ENCODE measurements around the gene RNF39.
"Not testable (repeated sequence)": the region's sequence is repeated elsewhere in the genome, so short reads cannot be mapped to it uniquely, and the experiment has no call there.

RNF39 gene

GRCh38 chr6:30047220-30047619, 28.3 kb downstream of the RNF39 start:
- FAIRE-seq (no peak), DNase-seq (ENCODE audit: insufficient read length) (no peak)
- TF ChIP-seq POLR2AphosphoS5 (IDR thresholded peaks at IDR 0.05; ENCODE audit: low read depth, low read length) (no peak), POLR2A (IDR thresholded peaks at IDR 0.05; ENCODE audit: low read depth, low read length) (no peak), TAF1 (IDR thresholded peaks at IDR 0.05; ENCODE audit: borderline replicate concordance, low read depth, low read length) (no peak)

- FAIRE-seq (no peak), DNase-seq (ENCODE audit: insufficient read length) (no peak)
- TF ChIP-seq POLR2AphosphoS5 (IDR thresholded peaks at IDR 0.05; ENCODE audit: low read depth, low read length) (no peak), POLR2A (IDR thresholded peaks at IDR 0.05; ENCODE audit: low read depth, low read length) (no peak), TAF1 (IDR thresholded peaks at IDR 0.05; ENCODE audit: borderline replicate concordance, low read depth, low read length) (no peak)
Observed at GRCh38 chr6:30044630-30045029, 30.9 kb downstream of the RNF39 start.

DNA sequence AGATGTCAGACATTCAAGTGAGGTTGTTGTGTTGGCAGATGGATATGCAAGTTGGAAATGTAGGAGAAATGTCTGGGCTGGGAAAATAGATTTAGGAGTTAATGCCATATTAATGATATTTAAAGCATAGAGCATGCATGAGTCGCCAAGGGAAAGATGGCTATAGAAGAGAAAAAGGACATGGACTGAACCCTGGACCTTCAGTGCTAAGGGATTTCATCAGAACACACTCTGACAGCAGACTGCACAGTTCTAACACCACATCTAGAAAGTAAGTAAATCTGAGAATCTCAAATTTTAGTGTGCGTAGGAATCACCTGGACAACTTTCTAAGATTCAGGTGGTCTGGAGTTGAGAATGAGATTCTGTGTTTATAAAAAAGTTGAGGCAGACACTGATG, 31.8 kb downstream of the RNF39 start:
- FAIRE-seq = no peak
- TF ChIP-seq TAF1 (IDR thresholded peaks at IDR 0.05; ENCODE audit: borderline replicate concordance, low read depth, low read length) (no peak), POLR2A (IDR thresholded peaks at IDR 0.05; ENCODE audit: low read depth, low read length) (no peak), POLR2AphosphoS5 (IDR thresholded peaks at IDR 0.05; ENCODE audit: low read depth, low read length) (no peak)
- no peak for DNase-seq (ENCODE audit: insufficient read length)

DNA sequence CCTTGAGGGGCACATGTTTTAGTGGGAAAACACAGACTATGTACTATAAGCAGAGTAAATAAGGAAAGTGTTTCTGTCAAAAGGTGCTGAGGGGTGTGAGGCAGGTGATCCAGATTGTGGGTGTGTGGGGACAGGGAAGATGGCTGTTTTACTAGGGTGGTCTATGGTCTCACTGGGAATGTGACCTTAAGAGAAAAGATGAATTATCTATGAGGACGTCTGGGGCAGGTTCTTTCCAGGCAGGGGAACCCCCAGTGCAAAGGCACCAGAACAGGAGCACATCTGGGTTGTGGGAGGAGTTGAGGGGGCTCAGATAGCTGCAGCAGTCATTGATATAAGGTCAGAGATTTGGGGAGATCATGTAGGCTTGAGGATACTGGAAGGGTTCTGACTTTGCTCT, 32.7 kb downstream of the RNF39 start:
- DNase-seq (ENCODE audit: insufficient read length) = no peak
- TF ChIP-seq POLR2AphosphoS5 (IDR thresholded peaks at IDR 0.05; ENCODE audit: low read depth, low read length) = no peak
- TF ChIP-seq POLR2A (IDR thresholded peaks at IDR 0.05; ENCODE audit: low read depth, low read length) = no peak
- TF ChIP-seq TAF1 (IDR thresholded peaks at IDR 0.05; ENCODE audit: borderline replicate concordance, low read depth, low read length) = no peak
- FAIRE-seq = no peak

DNA sequence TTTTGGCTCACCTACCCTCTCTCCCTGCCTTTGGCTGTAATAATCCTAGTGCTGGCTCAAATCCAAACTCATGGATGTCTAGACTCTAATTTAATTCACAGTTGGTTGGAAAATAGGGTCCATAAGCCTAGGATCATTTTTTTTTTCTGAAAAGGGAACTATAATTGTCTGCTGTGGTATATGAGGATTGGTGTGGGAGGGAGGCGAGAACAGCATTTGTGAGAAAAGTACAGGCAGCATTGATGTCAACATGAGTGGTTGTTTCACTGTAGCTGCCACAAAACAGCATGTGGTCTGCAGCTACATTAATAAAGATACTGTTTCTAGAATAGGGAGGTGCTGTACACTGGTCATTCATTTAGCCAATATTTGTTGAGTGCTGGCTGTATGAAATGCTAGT, 33.1 kb downstream of the RNF39 start:
- no peak for TF ChIP-seq POLR2AphosphoS5 (IDR thresholded peaks at IDR 0.05; ENCODE audit: low read depth, low read length)
- TF ChIP-seq POLR2A (IDR thresholded peaks at IDR 0.05; ENCODE audit: low read depth, low read length) = no peak
- TF ChIP-seq TAF1 (IDR thresholded peaks at IDR 0.05; ENCODE audit: borderline replicate concordance, low read depth, low read length) = no peak
- no peak for DNase-seq (ENCODE audit: insufficient read length)
- peak; percentile 70 for FAIRE-seq

DNA sequence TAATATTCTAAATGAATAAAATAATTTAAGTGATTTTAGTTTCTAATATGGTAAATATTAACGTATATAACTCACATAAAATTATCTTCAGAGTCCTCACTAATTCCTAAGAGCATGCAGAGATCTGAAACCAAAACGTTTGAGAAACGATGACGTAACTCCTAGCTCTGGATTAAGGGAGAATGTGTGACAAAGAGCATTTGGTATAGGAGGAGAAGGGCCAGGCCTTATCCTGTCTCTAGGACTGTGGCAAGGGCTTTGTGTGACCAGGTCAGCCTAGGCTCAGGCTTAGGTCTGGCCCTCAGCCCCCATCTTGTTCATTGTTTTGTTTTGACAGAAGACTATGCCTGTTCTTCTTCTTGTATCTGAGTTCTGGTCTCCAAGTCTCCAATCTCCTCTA, 33.7 kb downstream of the RNF39 start:
- no peak for TF ChIP-seq POLR2AphosphoS5 (IDR thresholded peaks at IDR 0.05; ENCODE audit: low read depth, low read length)
- no peak for TF ChIP-seq POLR2A (IDR thresholded peaks at IDR 0.05; ENCODE audit: low read depth, low read length)
- no peak for TF ChIP-seq TAF1 (IDR thresholded peaks at IDR 0.05; ENCODE audit: borderline replicate concordance, low read depth, low read length)
- no peak for DNase-seq (ENCODE audit: insufficient read length)
- FAIRE-seq = no peak

- FAIRE-seq (no peak), DNase-seq (ENCODE audit: insufficient read length) (no peak)
- TF ChIP-seq POLR2AphosphoS5 (IDR thresholded peaks at IDR 0.05; ENCODE audit: low read depth, low read length) (no peak), TAF1 (IDR thresholded peaks at IDR 0.05; ENCODE audit: borderline replicate concordance, low read depth, low read length) (no peak), POLR2A (IDR thresholded peaks at IDR 0.05; ENCODE audit: low read depth, low read length) (no peak)
Observed at GRCh38 chr6:30041221-30041620, 34.3 kb downstream of the RNF39 start.

GRCh38 chr6:30037182-30037788, 38.3 kb downstream of the RNF39 start:
- DNase-seq (ENCODE audit: insufficient read length) (no peak), FAIRE-seq (peak; percentile 30)
- TF ChIP-seq TAF1 (IDR thresholded peaks at IDR 0.05; ENCODE audit: borderline replicate concordance, low read depth, low read length) (no peak), POLR2AphosphoS5 (IDR thresholded peaks at IDR 0.05; ENCODE audit: low read depth, low read length) (no peak), POLR2A (IDR thresholded peaks at IDR 0.05; ENCODE audit: low read depth, low read length) (no peak)

DNA sequence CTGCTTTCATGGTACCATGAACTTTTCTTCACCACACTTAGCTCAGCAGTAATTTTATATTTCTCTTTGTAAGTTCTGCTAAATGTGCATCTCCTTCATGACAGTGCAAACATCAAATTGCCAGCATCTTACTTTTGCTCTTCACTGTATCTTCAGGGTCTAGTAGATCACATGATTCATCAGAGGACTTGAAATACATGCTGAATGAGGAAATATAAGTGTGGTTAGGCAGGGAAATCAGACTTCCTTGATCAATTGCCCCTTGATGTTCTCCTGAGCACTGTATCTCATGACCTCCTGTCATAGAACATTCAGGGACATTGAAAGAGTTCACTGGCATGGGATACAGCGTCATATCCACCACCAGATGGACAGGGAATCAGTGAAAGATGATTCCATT, 39.8 kb downstream of the RNF39 start:
- TF ChIP-seq TAF1 (IDR thresholded peaks at IDR 0.05; ENCODE audit: borderline replicate concordance, low read depth, low read length) (no peak), POLR2AphosphoS5 (IDR thresholded peaks at IDR 0.05; ENCODE audit: low read depth, low read length) (no peak), POLR2A (IDR thresholded peaks at IDR 0.05; ENCODE audit: low read depth, low read length) (no peak)
- FAIRE-seq (no peak), DNase-seq (ENCODE audit: insufficient read length) (no peak)

DNA sequence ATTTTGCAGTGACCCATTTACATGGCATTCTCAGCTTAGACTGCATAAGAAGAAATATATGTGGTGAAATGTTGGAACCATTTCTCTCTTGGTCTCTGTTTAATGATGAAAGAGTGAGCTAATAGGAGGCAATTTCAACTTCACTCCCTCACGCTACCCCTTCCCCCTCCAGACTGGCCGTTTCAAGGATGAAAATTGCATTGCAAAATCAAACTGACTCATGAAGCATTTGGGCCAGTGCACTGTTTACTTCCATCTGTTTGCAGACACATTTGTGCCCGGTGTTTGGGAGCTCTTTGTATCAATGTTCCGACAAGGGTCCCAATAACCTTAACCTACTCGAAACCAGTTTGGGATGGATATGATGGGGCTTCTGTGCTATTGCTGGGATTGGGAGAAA, 42.1 kb downstream of the RNF39 start:
- FAIRE-seq; DNase-seq (ENCODE audit: insufficient read length): not testable (repeated sequence)

DNA sequence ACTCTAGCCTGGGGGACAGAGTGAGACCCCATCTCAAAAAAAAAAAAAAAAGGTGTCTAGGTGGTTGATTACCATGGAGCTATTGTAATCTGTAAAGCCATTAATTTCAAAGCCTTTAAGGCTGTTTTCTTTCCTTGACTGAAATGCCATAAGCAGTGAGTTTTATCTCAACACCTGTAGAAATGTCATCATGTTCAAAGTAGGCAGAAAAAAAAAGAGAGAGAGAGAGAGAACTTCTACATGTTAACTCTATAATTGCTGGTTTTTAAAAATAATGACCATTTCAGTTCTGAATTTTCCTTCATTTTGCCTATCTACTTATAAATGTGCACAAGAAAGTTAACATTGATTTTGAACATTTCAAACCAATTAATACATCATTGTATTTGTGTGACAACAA, 44.2 kb downstream of the RNF39 start:
- DNase-seq (ENCODE audit: insufficient read length) (no peak), FAIRE-seq (no peak)
- TF ChIP-seq POLR2AphosphoS5 (IDR thresholded peaks at IDR 0.05; ENCODE audit: low read depth, low read length) (no peak), POLR2A (IDR thresholded peaks at IDR 0.05; ENCODE audit: low read depth, low read length) (no peak), TAF1 (IDR thresholded peaks at IDR 0.05; ENCODE audit: borderline replicate concordance, low read depth, low read length) (no peak)

DNA sequence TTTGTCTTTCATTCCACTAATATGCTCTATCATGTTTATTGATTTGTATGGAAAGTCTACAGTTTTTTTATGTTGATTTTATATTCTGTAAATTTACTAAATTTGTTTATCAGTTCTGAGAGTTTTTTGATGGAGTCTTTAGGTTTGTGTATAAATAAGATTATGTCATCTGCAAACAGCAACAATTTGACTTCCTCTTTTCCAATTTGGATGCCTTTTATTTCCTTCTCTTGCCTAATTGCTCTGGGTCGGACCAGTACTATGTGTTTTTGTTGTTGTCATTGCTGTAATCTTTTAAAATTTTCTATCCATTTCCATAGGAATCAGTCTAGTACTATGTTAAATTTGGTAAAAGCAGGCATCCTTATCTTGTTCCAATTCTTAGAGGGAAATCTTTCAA, 46.0 kb downstream of the RNF39 start:
- DNase-seq (ENCODE audit: insufficient read length) = no peak
- TF ChIP-seq POLR2AphosphoS5 (IDR thresholded peaks at IDR 0.05; ENCODE audit: low read depth, low read length) = no peak
- TF ChIP-seq POLR2A (IDR thresholded peaks at IDR 0.05; ENCODE audit: low read depth, low read length) = no peak
- no peak for TF ChIP-seq TAF1 (IDR thresholded peaks at IDR 0.05; ENCODE audit: borderline replicate concordance, low read depth, low read length)
- FAIRE-seq = no peak

DNA sequence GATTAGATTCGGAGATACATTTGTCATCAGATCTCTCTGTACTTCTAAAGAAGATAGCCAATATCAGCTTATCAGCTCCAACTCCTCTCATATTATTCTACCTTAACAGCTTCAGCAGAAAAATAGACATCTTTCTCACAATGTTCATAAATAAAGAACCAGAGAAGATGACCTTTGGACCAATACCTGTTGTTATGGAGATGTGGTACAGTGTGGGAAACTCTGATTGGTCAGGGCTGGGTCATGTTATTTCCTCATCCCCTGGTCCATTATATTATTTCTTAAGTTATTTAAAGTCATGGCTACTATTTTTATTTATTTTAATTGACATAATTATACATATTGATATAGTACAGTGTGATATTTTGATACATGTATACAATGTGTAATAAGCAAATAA, 50.4 kb downstream of the RNF39 start:
- TF ChIP-seq POLR2A (IDR thresholded peaks at IDR 0.05; ENCODE audit: low read depth, low read length) (no peak), TAF1 (IDR thresholded peaks at IDR 0.05; ENCODE audit: borderline replicate concordance, low read depth, low read length) (no peak), POLR2AphosphoS5 (IDR thresholded peaks at IDR 0.05; ENCODE audit: low read depth, low read length) (no peak)
- DNase-seq (ENCODE audit: insufficient read length) = no peak

GRCh38 chr6:30022712-30023111, 52.9 kb downstream of the RNF39 start:
- not testable (repeated sequence) for FAIRE-seq; DNase-seq (ENCODE audit: insufficient read length)

More for the DNA sequence above, 50.4 kb downstream of the RNF39 start:
- no peak for FAIRE-seq

Measured in GM12892 (cell line).